BJ (cell line): ENCODE measurements around the gene PTPRE. TPM values are rescaled to one million over a fixed set of nuclear protein-coding genes. Genes with fewer than 3 reads are reported as not detected.

ENCODE experiments used
- CTCF ChIA-PET: fragments of 350-600 bp; formaldehyde crosslinking; extraction: SDS; loops from one replicate; lab custom pipeline; 2021; ENCODE audit warnings: antibody characterized with exemption, inconsistent platforms; lab: Yijun Ruan, JAX
- POLR2A ChIA-PET: fragments of 300-600 bp; sonication (Branson Sonifier 250); formaldehyde crosslinking; extraction: SDS; loops from one replicate; lab custom pipeline; 2021; ENCODE audit warnings: antibody characterized with exemption; lab: Charles Lee
- DNase-seq: peaks from one replicate; pipeline ENCODE4 v3.0.0-alpha.2; 2011; ENCODE audit warnings: low read depth
- H3K27me3 ChIP-seq: 2 replicates; pipeline ENCODE4 v1.6.0; 2011; ENCODE audit warnings: low read length; ENCODE audit not compliant: control insufficient read depth, insufficient read depth
- H3K36me3 ChIP-seq: 2 replicates; pipeline ENCODE4 v1.5.1; 2011; ENCODE audit warnings: low read length; ENCODE audit not compliant: control insufficient read depth, insufficient read depth
- H3K4me3 ChIP-seq: 2 replicates; pipeline ENCODE4 v1.5.1; 2011; ENCODE audit warnings: low read depth, mild to moderate bottlenecking, control low read depth, low read length
- polyA plus RNA-seq: library from polyadenylated mRNA; depleted of rRNA; stranded (reverse); fragments of >200 nt; gene quantifications from 2 replicates; pipeline ENCODE4 v1.2.3, GENCODE V29; 2011
- TF ChIP-seq, protein P1 (sequence below): IDR thresholded peaks from 2 replicates; pipeline ENCODE4 v1.5.1; 2011; ENCODE audit warnings: low read depth, mild to moderate bottlenecking, control low read depth, inconsistent platforms, low read length, moderate library complexity; ENCODE audit not compliant: insufficient read depth

PTPRE gene
- polyA plus RNA-seq, 1 experiment, result 0.09 TPM

DNA sequence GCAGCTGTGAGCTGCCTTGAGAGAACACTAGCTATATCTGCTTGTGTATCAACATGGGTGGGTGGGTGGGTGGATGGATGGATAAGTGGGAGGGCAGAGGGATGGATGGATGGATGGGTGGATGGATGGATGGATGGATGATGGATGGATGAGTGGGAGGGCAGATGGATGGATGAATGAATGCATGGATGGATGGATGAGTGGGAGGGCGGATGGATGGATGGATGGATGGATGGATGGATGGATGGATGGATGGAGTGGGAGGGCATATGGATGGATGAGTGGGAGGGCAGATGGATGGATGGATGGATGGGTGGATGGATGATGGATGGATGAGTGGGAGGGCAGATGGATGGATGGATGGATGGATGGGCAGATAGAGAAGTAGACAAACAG, 143.2 kb downstream of the PTPRE start:
- TF ChIP-seq, protein P1, sequence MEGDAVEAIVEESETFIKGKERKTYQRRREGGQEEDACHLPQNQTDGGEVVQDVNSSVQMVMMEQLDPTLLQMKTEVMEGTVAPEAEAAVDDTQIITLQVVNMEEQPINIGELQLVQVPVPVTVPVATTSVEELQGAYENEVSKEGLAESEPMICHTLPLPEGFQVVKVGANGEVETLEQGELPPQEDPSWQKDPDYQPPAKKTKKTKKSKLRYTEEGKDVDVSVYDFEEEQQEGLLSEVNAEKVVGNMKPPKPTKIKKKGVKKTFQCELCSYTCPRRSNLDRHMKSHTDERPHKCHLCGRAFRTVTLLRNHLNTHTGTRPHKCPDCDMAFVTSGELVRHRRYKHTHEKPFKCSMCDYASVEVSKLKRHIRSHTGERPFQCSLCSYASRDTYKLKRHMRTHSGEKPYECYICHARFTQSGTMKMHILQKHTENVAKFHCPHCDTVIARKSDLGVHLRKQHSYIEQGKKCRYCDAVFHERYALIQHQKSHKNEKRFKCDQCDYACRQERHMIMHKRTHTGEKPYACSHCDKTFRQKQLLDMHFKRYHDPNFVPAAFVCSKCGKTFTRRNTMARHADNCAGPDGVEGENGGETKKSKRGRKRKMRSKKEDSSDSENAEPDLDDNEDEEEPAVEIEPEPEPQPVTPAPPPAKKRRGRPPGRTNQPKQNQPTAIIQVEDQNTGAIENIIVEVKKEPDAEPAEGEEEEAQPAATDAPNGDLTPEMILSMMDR, result no peak
- H3K27me3 ChIP-seq, result no peaks in the 10 kb centered on the region
- ChIA-PET CTCF (interaction anchor here (0.6 to 1.6 kb wide), 2 partner anchors 13 to 1618 kb away, joined by 3 to 4 read pairs; no protein-coding TSS in a partner anchor), POLR2A (no interaction called here)
- H3K4me3 ChIP-seq, result no peak overlapping the region
- H3K36me3 ChIP-seq, result no peaks in the 10 kb centered on the region
- DNase-seq, result no peak

DNA sequence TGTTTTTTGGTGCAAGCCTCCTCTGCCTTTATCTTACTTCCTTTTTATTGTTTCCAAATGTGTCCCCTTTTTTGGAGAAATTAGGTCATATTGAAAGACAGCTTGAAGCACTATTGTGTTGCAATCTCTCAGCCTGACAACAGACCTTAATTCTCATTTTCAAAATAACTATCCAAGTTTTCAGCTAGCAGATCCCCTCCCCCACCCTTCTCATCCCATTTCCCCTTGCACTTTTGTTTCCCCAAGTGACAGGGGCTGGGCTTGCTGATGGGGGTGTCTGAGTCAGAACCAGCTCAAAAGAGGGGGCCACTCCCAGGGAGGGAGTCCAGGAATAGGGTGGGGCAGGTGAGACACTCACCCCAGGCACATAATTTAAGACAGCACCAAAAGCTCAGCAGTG, 144.0 kb downstream of the PTPRE start:
- Histone ChIP-seq H3K4me3 (no peak overlapping the region), H3K36me3 (no peaks in the 10 kb centered on the region), H3K27me3 (no peaks in the 10 kb centered on the region)
- TF ChIP-seq, protein P1, result no peak
- ChIA-PET CTCF (interaction anchor here (0.9 to 1.6 kb wide), 4 partner anchors 13 to 18 kb away, joined by 3 to 8 read pairs (median 4); no protein-coding TSS in a partner anchor), POLR2A (no interaction called here)
- no peak for DNase-seq

DNA sequence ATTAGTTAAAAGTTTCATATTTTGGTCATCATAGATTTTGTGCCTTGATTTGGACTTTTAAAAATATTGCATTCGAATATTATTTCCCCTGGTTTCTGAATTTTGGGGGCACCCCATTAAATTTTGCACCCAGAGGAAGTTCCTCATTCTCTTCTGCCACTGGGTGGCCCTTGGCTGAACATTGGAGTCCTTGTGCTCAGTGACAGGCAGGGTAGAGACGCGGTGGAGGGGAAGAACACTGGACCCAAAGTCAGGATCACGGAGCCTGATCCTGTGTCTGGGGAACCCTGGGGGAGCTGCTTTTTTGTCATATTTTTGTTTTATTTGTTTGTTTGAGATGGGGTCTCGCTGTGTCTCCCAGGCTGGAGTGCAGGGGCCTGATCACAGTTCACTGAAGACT, 144.6 kb downstream of the PTPRE start:
- Histone ChIP-seq H3K36me3 (no peaks in the 10 kb centered on the region), H3K27me3 (no peaks in the 10 kb centered on the region), H3K4me3 (no peak overlapping the region)
- ChIA-PET CTCF (interaction anchor here (0.9 to 1.6 kb wide), 4 partner anchors 12 to 18 kb away, joined by 3 to 8 read pairs (median 4); no protein-coding TSS in a partner anchor), POLR2A (no interaction called here)
- no peak for DNase-seq
- TF ChIP-seq, protein P1, result no peak

DNA sequence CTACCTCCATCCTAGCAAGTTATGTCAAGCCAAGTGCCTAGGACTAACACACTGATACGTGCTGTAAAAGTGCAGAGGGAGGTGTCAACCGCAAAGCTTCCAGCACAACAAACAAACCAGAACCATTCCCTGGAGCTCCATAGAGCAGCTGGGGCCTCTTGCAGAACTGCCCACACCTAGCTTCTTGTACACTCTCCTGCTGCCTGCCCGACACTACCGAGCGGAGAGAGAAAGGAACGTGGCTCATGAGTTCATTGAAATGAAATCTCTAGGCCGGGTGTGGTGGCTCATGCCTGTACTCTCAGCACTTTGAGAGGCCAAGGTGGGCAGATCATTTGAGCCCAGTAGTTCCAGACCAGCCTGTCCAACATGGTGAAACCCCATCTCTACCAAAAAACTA, 145.8 kb downstream of the PTPRE start:
- CTCF ChIA-PET, result interaction anchor here (0.9 to 2.5 kb wide), 5 partner anchors 16 to 146 kb away, joined by 3 to 15 read pairs (median 4); partner anchors contain the start of gene PTPRE
- Histone ChIP-seq H3K27me3 (no peaks in the 10 kb centered on the region), H3K4me3 (no peak overlapping the region), H3K36me3 (no peaks in the 10 kb centered on the region)
- POLR2A ChIA-PET, result no interaction called here
- TF ChIP-seq, protein P1, result no peak
- DNase-seq, result no peak

DNA sequence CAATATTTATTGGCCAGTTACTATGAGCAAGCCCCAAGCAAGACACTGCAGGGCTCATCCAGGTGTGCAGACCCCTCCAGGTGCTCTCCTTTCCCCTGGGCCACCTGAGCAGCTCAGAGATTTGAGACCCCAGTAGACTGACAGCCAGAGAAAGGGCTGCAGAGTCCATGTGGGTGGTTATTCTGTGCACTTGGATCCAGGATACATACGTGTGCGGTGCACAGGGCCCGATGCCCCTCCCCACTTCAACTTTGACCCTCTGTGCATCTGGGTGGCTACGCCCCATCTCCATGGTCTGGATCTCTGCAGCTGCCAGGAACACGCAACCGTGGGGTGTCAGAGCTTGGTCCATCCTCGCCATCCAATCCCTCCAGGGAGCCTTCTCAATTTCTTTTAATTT, 146.5 kb downstream of the PTPRE start:
- ChIA-PET POLR2A (no interaction called here), CTCF (interaction anchor here (1.4 to 2.5 kb wide), 4 partner anchors 16 to 146 kb away, joined by 3 to 15 read pairs (median 4); partner anchors contain the start of gene PTPRE)
- H3K27me3 ChIP-seq, result no peaks in the 10 kb centered on the region
- no peak overlapping the region for H3K4me3 ChIP-seq
- TF ChIP-seq, protein P1, result no peak
- H3K36me3 ChIP-seq, result no peaks in the 10 kb centered on the region
- no peak for DNase-seq
